GM18870 (cell line): ENCODE results near the gene SH3BP5.

ENCODE experiments used
- ATAC-seq: cut with Tn5 transposase; IDR thresholded peaks from one replicate; pipeline ENCODE4 v1.9.1; 2021; ENCODE audit warnings: moderate library complexity; ENCODE audit not compliant: unreplicated experiment

SH3BP5 gene

DNA sequence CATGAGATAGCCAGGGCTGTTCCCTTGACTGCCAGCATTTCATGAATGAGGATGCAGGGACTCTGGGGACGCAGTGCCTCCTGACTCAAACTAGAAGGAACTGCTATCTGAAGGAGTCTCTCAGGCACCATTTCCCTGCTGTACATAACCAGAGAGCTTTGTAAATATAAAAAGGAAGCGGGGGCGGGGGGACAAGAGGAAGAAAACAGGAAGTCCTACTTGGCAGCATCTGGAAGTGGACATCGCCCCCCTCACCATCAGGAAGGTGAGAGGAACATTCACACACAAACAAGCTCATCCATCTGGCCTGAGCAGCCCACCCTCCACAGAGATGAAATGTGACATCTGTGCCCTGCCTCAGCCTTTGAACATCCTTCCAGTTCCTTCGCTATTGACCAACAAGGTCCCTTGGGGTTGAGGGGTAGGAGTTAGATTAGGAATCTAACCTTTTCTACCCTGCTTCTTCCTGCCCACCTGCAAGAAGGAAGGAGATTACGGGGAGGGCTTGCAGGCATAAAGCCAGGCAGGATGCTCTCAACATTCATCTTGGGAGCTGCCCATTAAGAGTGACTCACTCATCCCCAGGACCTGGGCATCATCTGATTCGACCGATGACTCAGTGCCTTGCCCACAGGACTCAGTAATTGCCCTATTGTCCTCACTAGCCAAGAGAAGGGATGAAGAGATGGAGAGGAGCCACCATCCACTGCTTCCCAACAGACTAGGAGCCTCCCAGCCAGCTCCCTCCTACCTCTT lies 31.9 kb downstream of the SH3BP5 start:
- ATAC-seq, result no peak

DNA sequence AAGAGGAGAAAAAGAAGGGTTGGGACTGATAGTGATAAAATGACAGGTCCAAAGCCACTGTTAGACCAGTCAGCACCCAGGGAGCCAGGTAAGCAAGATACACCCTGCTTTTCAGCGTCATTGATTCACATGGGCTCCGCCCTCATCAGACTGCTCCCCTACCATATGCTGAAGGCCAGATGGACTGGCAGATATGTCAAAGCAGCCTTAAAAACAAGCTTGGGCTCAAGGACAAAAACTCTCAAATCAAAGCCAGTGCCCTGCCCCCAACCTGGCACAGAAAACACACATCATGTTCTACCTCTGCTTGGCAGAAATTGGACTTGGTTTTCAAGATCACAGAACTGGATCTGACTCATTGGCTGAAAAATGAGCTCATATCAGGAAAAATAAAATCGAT lies 33.4 kb downstream of the SH3BP5 start:
- ATAC-seq, result no peak

DNA sequence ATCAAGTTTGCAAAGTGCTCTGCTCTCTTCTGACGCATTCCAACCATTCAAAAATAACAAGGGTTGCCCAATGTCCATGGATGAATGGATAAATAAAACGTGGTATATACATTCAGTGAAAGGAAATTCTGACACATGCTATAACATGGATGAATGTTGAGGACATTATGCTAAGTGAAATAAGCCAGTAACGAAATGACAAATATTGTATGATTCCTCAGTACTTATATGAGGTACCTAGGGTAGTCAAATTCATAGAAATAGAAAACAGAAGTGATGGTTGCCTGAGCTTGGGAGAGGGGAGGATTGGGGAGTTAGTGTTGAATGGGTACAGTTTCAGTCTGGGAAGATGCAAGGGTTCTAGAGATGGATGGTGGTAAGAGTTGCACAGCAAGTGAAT lies 33.9 kb downstream of the SH3BP5 start:
- no peak for ATAC-seq

DNA sequence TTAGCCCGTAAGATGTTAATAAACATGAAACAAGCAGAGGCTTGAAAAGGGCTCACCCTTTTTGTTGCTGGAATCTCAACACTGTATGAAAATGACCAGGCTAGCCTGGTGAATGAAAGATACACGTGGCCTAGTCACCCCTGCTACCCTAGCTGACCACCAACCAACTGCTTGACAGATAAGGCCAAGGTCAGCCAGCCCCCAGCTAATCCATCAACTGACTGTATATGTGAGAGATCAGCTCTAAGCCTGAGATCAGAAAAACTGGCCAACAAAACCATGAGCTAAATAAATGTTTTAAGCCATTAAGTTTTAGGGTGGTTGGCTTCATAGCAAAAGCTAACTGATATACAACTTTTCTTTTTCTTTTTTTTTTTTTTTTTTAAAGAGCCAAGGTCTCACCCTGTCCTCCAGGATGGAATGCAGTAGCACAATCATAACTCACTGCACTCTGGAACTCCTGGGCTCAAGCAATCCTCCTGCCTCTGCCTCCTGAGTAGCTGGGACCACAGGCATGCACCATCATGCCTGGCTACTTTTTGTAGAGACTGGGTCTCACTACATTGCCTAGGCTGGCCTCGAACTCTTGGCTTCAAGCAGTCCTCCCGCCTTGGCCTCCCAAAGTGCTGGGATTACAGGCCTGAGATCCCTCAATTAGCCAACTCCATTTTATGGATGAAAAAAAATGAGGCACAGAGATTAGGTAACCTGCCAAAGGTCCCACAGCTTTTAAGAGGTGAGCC lies 34.6 kb downstream of the SH3BP5 start:
- no peak for ATAC-seq

DNA sequence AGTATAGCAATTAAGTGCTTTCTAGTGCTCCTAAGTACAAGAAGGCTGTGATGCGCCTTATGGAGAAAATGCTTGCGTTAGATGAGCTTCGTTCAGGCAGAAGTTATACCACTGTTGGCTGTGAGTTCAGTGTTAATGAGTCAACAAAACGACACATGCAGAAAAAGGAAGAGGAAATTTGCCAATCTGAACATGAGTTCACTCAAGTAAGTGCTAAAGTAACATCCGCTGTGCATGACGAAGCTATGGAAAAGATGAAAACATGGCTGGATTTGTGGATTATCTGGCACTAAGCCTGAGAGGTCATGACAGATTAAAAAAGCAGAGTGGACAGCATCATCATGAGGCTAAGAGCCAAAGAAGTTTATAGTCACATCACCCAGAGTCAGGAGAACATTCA lies 36.9 kb downstream of the SH3BP5 start:
- no peak for ATAC-seq

DNA sequence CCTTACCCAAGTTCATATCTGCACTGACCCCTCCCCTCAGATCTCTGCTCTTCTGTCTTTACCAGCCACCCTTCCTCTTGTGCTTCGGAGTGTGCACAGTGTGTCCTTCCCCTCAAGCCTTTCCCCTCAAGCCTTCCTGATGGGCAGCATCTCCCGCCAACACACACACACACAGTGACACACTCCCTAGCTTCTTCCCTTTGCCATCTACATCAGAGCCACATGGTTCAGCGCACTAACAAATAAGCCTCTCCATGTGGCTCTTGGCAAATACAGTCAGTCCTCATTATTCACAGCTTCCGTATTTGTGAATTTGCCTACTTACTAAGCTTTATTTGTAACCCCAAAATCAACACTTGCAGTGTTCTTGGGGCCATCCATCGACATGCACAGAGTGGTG lies 37.5 kb downstream of the SH3BP5 start:
- no peak for ATAC-seq

DNA sequence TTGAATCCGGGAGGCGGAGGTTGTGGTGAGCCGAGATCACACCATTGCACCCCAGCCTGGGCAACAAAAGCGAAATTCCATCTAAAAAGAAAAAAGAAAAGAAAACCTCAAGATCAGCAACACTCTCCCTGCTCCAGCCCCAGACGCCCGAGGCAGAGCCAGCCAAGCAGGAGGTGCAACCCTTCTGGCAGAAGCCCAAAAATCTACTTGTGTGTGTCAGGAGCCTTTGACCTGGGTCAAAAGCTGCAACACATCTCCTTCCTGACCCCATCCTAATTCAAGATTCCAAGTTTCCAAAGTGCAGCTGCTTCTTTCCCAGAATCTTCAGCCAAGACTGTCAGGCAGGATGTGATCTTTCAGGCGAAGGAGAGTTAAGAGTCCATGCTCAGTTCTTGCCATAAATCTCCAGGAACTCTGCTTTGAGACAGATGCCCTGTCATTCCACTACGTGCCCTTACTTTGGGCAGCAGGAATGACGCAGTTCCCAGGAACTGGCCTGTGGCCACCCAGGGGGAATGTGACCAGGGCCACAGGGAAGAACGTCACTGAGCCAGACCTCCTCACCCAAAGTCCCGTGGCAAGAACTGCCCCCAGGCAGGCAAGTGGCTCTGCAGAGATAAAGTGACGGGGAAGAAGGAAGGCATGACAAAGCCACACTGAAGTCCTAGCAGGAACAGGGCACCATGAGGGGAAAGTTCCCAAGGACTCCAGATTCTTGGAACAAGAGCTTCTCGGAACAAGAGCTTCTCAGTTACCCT lies 39.4 kb downstream of the SH3BP5 start:
- no peak for ATAC-seq

DNA sequence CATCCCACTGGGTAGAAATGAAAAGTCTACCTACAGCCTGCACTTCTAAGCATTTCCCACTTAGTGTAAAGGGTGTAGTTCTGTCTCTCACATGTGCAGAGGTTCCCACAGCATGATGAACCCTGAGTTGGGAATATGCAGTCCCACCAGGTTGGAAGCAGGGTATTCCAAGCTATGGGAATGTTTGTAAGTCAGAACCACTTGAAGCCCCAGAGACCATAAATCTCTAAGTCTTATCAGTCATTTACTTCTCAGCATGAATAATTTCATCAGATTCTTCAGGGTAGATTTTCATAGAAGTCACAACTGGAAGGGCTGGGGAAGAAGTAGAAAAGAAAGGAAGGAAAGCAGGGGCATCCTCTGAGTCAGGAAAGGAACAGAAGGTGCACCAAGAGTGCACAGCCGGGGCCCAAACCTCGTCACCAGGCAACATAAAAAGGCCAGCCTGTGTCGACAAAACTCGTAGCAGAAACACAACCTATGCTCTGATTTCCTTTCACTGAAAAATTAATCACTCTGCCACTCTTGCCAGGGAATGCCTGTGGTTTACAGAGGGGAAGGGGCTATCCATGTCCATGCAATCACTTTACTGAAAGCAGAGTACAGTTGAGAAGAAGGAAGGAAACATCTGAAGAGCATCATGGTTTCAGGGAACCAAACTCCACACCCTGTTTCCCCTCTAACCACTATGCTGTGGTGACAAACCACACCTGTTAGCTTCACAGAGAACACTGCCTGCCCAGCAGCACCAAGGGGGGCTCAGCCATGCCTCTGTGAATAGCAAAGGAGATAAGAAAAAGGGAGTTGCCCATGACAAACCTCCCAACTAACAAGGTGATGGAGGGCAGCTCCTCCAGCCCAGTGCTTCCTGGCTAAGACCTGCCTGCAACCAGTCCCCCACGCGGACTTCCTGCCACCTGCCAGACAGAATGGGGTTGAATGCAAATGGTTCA lies 40.5 kb downstream of the SH3BP5 start:
- peak; percentile 86 for ATAC-seq

DNA sequence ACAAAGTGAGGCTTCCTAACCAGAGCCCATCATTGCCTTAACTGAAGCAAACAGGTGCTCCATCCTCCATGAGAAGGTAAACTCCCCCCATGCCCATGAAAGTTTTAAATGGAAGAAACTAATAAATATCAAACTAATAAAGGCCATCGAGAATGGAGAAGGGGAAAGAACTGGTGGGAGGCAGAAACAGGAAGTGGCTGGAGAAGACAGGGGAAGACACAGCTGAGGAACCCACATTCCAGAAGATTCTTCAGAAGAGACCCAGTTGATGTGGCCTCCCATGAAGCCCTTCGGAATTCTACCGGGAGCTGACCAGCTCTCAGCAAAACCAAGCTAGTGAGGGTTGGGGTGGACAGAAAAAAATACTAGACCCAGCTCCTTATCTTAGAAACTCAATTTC lies 41.6 kb downstream of the SH3BP5 start:
- no peak for ATAC-seq

DNA sequence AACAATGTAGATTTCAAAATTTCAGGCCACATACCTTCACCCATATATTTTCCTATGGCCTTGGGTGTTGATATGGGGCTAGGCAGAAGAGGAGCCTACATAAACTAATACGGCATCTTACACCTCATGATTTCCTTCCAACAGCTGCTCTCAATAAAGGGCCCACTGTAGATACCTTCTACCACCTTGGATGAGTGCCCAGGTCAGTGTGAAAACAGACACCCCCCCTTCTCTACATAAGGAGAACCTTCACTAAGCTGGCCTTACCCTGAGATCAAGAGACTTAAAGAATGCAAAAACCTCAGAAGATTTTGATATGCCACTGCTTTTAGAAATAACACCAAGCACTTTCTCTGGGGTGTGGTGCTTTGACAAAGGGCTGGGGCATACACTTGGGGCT lies 42.7 kb downstream of the SH3BP5 start:
- ATAC-seq, result no peak

DNA sequence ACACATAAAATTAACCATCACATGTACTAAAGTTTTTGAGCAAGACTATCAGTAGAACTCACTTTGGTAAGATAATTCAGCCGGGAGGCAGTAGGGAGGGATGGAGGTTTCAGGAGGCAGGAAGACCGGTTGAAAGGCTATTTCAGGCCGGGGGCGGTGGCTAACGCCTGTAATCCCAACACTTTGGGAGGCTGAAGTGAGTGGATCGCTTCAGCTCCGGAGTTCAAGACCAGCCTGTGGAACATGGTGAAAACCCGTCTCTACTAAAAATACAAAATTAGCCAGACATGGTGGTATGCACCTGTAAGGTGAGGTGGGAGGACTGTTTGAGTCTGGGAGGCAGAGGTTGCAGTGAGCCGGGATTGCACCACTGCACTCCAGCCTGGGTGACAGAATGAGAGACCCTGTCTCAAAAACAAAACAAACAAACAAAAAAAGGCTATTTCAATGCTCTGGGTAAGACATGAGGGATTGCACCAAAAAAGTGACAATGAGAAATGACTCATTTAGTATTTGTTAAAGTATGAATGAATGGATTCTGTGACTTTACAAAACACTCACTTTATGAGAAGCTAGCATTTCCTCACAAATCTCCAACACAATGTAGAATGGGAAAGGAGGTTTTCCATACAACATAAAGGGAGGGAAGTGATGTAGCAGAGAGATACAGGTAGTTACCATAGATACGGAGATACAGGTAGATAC lies 43.9 kb downstream of the SH3BP5 start:
- ATAC-seq, result no peak

DNA sequence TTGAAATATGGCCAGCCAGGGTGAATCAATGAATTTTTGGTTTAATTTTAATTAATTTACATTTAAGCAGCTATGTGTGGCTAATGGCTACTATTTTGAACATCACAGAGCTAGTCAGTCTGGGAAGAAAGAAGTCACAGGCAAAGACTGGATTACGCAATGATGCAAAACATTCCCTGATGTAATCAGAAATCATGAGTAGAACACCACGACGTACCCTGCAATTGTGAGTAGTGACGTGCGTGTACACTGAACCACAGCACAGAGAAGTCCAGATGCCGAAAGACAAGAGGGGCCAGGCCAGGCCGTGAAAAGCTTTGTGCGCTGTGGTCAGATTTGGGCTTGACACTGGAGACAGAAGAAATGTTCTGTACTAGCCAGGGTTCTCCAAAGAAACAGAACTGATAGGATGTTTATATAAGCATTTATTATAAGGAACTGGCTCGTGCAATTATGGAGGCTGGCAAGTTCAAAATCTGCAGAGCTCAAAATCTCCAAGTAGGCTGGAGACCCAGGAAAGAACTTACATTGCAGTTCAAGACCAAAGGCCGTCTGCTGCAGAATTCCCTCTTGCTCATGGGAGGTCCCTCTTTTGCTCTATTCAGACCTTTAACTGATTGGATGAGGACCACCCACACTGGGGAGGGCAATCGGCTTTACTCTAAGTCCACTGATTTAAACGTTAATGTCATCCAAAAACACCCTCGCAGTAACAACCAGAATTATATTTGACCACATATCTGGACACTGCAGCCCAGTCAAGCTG lies 44.6 kb downstream of the SH3BP5 start:
- no peak for ATAC-seq

DNA sequence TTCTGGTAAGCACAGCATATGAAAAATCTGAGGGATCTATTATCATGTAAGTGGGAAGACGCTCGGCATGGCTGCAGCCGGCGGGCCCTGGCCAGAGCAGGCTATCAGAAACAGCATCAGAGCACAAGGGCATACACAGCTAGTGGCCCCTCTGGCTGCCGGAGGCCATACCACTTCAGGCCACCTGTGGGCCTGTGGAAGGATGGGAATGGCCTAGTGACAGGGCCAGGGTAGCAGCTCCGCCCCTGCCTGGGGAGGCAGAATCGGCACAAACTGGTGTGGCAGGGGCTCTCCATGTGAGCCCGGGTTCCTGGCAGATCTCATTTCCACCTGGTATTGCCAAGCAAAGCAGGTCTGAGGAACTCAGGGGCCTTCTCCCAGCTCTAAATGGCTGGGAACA lies 46.4 kb downstream of the SH3BP5 start:
- no peak for ATAC-seq

DNA sequence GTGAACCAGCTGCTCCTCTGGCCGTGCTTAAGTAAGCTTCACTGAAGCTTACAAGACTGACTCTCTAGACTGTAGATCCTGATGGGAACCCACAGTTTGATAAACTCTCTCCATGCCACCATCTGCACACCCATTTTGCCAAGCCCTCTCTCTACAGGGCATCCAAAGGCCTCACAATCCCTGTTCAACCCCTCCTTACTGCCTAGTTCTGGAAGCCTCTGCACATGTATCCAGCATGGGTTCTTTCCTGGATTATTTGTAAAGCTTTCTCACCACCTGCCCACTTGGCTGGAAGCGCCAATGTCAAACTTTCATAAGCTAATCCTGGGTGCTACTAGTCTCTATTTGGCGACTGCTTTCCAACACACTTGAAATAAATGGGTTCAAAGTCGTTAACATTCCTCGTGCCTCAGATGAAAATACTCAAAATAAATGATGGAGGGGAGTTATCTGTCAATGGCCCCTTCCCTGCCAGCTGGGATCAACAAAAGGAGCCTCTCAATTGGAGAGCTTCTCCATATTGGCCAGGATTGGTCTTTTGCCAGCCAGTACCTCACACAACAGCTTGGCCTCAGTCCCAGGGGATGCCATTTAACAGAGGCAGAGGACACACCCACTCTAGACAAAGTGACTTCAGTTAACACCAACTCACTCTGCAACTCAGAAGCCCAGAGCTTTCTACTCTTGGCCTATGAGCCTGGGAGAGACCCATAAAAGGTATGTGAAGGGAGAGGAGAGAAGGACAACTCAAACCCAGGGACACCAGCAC lies 48.1 kb downstream of the SH3BP5 start:
- no peak for ATAC-seq

DNA sequence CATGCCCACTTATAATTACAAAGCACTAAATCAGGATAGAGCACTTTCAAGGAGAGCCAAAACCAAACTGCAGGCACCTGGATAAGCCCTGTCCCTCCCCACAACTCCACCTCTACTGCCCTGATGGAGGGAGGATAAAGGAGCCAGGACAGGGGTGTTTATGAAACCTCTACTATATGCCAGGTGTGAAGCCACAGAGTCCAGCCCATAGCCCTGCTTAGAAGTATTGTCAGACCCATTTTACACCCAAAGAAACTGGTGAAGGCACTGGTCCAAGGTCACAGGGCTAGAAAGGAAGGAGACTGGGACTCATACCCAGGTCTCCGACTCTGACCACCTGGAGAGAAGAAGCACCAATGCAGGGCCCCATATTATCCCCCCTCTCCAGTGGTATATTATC lies 48.7 kb downstream of the SH3BP5 start:
- no peak for ATAC-seq

DNA sequence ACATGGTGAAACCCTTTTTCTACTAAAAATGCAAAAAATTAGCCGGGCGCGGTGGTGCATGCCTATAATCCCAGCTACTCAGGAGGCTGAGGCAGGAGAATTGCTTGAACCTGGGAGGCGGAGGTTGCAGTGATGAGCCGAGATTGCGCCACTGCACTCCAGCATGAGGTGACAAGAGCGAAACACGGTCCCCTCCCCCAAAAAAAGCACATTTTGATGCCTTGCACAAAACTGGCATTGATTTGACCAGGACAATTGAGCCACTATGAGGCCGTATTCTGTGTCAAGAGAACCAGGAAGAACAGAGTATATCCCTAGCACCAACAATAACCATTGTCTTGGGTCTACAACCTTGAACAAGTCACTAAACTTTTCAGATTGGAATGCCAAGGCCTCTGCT lies 50.6 kb downstream of the SH3BP5 start:
- ATAC-seq, result no peak

DNA sequence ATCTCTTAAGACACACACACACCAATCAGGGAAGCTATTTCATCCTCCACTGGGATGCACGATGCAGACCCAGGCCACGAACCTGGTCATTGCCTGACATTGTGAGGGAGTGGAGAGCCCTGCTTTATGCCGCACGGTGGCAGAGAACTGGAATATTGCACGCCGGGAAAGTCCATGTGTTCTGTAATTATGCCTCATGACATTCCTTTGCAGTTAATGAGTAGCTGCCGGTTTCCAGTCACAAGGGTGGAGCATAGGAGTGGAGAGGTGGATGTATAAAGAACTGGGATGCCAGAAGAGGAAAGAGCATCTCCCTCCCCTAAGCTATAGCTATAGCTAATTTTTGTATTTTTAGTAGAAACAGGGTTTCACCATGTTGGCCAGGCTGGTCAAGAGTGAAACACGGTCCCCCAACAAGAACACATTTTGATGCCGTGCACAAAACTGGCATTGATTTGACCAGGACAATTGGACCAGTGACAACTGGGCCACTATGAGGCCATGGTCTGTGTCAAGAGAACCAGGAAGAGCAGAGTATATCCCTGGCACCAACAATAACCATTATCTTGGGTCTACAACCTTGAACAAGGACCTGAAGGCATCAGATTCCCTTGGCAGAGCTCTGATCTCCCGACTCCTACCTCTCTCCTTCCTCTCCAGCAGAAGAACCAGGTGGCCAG lies 51.4 kb downstream of the SH3BP5 start:
- ATAC-seq, result no peak
